Uterus (tissue), 4 donors: ENCODE data around the gene ZFAND3. TPM values are rescaled to one million over a fixed set of nuclear protein-coding genes. Genes with fewer than 3 reads are reported as not detected.

Experiments used
- DNase-seq, 2 donors: peaks; one replicate each; pipeline ENCODE4 v3.0.0-alpha.2; 2019 to 2020
- H3K27ac ChIP-seq, 2 donors: fragments of 200-600 bp; sonication (generic); 1 replicate in 1 of 2; 2 replicates in 1 of 2; pipeline ENCODE4 v1.5.1; 2016 to 2018
- H3K27me3 ChIP-seq, 2 donors: fragments of 200-600 bp; sonication (generic); one replicate each; pipeline ENCODE4 v1.5.1; 2018 to 2019; ENCODE audit warnings: control low read depth in 1 of 2
- H3K36me3 ChIP-seq, 2 donors: fragments of 200-600 bp; sonication (generic); one replicate each; pipeline ENCODE4 v1.5.1; 2019; ENCODE audit warnings: control low read depth in 1 of 2
- H3K4me1 ChIP-seq, 2 donors: fragments of 200-600 bp; sonication (generic); one replicate each; pipeline ENCODE4 v1.5.1; 2018 to 2019; ENCODE audit warnings: control low read depth in 1 of 2
- H3K4me3 ChIP-seq, 2 donors: fragments of 200-600 bp; sonication (generic); 1 replicate in 1 of 2; 2 replicates in 1 of 2; pipeline ENCODE4 v1.5.1; 2018 to 2019; ENCODE audit warnings: mild to moderate bottlenecking in 1 of 2
- H3K9me3 ChIP-seq, 2 donors: fragments of 200-600 bp; sonication (generic); one replicate each; pipeline ENCODE4 v1.5.1; 2019; ENCODE audit warnings: control low read depth in 1 of 2
- POLR2A ChIP-seq, 2 donors: fragments of 450-650 bp; IDR thresholded peaks; one replicate each; pipeline ENCODE4 v1.6.1; 2016; ENCODE audit warnings: antibody characterized with exemption in 2 of 2, mild to moderate bottlenecking in 1 of 2, moderate library complexity in 1 of 2
- intact Hi-C: fragments of 100-400 bp; cut with DNase I; formaldehyde crosslinking; loops from one replicate; pipeline ENCODE4 v1.15.1; 2023; ENCODE audit warnings: low total_unique reads
- total RNA-seq, 4 donors: library from RNA; depleted of rRNA in 3 of 4; stranded (reverse); fragments of >200 nt in 3 of 4; gene quantifications; one replicate each; pipeline versions ENCODE4 v1.1.0 to v1.2.4, GENCODE V29; 2014 to 2023
- TF ChIP-seq, protein P1 (sequence below), 4 experiments: fragments of 200-600 bp in 2 of 4; fragments of 450-650 bp in 2 of 4; sonication (generic) in 2 of 4; IDR thresholded peaks; one replicate each; pipeline ENCODE4 v1.5.1; 2016 to 2019; ENCODE audit warnings: antibody characterized with exemption in 4 of 4, mild to moderate bottlenecking in 2 of 4, moderate library complexity in 1 of 4
- donor health status: DM: yes; HTN: yes; CAD: no.

The ZFAND3 gene
- total RNA-seq, 4 donors from 2014 or later, result 5.0 to 81.9 (median 54.6) TPM

DNA sequence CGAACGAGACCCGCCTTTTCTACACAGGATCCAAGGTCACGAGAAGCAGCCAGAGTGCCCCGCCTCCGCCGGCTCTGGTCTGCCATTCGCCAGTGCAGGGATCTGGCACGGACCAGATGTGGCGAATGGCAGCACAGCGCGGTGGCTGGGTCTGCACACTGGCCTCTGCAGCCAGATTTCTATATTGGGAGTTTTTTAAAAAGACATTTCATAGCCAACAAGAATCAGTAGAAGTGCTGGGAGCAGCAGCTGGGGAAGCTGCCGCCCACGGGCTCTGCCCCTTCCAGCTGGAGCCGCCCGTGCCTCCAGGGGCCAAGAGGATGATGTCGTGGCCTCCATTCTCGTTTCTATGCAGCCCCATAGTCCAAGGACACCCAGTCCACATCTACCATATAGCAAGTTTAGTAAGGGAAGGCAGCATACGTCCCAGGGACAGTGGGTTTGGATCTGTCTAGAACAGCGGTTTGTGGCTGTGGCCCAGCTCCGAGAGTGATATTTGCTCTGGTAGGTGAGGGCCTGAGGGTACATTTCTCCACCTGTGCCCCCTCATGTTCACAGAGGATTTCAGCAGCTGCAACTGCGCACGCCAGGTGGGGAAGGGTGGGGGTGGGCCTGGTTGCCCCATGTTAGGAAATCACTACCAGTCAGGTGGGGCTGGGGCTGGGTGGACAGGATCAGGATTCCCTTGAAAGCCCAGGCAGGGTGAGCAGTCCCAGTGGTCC, 333.7 kb downstream of the ZFAND3 start:
- Histone ChIP-seq H3K4me1 (no peaks in the 10 kb centered on the region), H3K9me3 (no peaks in the 10 kb centered on the region), H3K27me3 (no peaks in the 10 kb centered on the region), H3K4me3 (no peak overlapping the region), H3K36me3 (no peaks in the 10 kb centered on the region), H3K27ac (no peak overlapping the region)
- intact Hi-C loops, result no loop called here
- no peak for TF ChIP-seq POLR2A (IDR thresholded peaks at IDR 0.05)
- TF ChIP-seq, protein P1, sequence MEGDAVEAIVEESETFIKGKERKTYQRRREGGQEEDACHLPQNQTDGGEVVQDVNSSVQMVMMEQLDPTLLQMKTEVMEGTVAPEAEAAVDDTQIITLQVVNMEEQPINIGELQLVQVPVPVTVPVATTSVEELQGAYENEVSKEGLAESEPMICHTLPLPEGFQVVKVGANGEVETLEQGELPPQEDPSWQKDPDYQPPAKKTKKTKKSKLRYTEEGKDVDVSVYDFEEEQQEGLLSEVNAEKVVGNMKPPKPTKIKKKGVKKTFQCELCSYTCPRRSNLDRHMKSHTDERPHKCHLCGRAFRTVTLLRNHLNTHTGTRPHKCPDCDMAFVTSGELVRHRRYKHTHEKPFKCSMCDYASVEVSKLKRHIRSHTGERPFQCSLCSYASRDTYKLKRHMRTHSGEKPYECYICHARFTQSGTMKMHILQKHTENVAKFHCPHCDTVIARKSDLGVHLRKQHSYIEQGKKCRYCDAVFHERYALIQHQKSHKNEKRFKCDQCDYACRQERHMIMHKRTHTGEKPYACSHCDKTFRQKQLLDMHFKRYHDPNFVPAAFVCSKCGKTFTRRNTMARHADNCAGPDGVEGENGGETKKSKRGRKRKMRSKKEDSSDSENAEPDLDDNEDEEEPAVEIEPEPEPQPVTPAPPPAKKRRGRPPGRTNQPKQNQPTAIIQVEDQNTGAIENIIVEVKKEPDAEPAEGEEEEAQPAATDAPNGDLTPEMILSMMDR (IDR thresholded peaks at IDR 0.05), result no peak
- no peak for DNase-seq

DNA sequence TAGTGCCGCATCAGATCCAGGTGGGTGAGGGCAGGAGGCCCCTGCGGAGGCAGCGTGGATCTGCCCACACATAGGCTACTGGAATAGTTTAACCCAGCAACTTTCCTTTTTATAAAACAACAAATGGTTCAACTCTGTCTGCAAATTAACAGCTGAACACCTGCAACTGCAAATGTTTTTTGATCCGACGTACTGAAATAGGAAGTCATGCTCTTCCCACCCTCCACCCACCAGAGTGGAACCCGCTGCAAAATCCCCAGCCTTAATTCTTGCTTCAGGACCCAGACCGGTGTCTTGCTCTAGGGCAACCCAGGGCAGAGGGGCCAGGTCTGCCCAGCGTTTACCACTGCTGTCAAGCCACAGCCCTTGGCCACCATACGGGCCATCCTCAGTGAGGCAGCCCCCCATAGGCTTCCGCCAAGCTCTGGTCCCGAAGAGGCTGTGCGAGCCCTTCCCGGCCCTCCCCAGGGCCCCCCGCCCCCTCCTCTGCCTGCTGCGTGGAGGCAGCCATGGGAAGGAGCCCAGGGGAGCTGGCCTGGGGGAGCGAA, 334.3 kb downstream of the ZFAND3 start:
- Histone ChIP-seq H3K9me3 (no peaks in the 10 kb centered on the region), H3K4me1 (no peaks in the 10 kb centered on the region), H3K36me3 (no peaks in the 10 kb centered on the region), H3K4me3 (no peak overlapping the region), H3K27ac (no peak overlapping the region), H3K27me3 (no peaks in the 10 kb centered on the region)
- TF ChIP-seq, protein P1 (IDR thresholded peaks at IDR 0.05), result no peak
- no peak for TF ChIP-seq POLR2A (IDR thresholded peaks at IDR 0.05)
- intact Hi-C loops, result no loop called here
- DNase-seq, result no peak

DNA sequence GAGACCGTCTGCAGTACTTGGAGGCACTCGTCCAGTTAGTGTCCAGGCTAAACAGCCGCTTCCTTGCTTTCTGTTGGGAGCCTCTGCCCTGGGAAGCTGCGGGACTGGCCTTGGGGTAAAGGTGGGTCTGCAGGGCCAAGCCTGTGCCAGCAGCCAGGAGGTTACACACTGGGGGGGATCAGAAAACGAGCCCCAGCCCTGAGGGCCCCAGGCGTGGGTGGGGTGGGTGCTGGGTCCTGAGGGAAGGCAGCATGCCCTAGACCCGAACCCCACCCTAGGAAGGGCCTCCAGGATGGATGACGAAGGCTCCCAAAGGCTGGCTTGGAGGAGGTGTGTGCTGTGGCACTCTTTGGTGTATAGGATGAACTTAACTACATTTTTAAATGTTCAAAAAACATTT, 335.2 kb downstream of the ZFAND3 start:
- H3K9me3 ChIP-seq, result no peaks in the 10 kb centered on the region
- no peak for DNase-seq
- intact Hi-C loops, result no loop called here
- no peaks in the 10 kb centered on the region for H3K27me3 ChIP-seq
- no peaks in the 10 kb centered on the region for H3K36me3 ChIP-seq
- H3K27ac ChIP-seq, result no peak overlapping the region
- TF ChIP-seq, protein P1 (IDR thresholded peaks at IDR 0.05), result no peak
- no peak for TF ChIP-seq POLR2A (IDR thresholded peaks at IDR 0.05)
- no peaks in the 10 kb centered on the region for H3K4me1 ChIP-seq
- H3K4me3 ChIP-seq, result no peak overlapping the region

DNA sequence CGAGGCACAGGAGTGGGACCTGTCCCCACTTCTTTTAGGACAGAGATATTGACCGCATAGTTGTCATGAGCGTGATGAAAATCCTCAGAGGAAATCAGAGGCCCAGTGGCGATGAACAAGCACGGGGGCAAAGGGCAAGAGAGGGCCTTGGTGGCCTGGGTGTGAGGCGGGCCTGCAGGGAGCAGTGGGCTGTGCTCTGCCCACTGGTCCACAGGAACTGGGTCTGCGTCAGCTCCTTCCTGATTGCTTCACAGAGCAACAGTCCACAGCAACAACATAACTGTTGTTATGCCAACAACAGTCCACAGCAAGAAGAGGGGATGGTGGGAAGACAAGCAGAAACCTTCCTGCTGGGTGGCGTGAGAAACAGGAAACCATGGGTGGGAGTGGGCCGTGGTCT, 335.6 kb downstream of the ZFAND3 start:
- Histone ChIP-seq H3K4me3 (no peak overlapping the region), H3K27me3 (no peaks in the 10 kb centered on the region), H3K36me3 (no peaks in the 10 kb centered on the region), H3K27ac (no peak overlapping the region), H3K9me3 (no peaks in the 10 kb centered on the region), H3K4me1 (no peaks in the 10 kb centered on the region)
- TF ChIP-seq, protein P1 (IDR thresholded peaks at IDR 0.05), result no peak
- no peak for TF ChIP-seq POLR2A (IDR thresholded peaks at IDR 0.05)
- no peak for DNase-seq
- intact Hi-C loops, result no loop called here

DNA sequence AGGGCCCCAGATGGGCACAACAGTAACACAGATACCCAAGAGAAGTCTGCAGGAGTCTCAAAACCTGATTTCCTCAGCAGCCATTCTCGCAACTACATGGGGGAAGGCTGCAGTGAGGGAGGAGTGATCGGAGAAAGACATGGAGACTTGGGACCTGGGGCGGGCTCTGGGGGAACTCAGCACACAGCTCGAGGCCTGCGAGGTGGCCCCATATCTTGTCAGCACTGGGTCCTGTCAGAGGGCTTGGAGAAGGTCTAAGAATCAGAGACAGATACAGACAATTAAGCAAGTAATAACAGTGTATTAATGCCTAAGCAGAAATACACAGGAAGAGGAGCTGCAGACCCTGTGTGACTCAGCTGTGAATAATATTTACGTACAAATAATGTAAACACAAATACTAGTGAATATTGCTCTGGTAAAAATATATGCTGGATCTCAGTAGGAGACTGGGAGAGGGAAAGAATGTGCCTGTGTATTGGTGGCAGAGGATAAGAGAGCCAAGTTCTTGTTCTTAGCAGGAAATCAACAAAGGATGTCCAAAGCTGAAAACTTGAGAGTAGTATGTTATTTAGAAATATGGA, 336.2 kb downstream of the ZFAND3 start:
- Histone ChIP-seq H3K36me3 (no peaks in the 10 kb centered on the region), H3K4me1 (no peaks in the 10 kb centered on the region), H3K9me3 (no peaks in the 10 kb centered on the region), H3K27ac (no peak overlapping the region), H3K4me3 (no peak overlapping the region), H3K27me3 (no peaks in the 10 kb centered on the region)
- TF ChIP-seq, protein P1 (IDR thresholded peaks at IDR 0.05), result no peak
- intact Hi-C loops, result no loop called here
- no peak for DNase-seq
